ENCODE results near the gene GALM. TPM values are rescaled to one million over a fixed set of nuclear protein-coding genes. Genes with fewer than 3 reads are reported as not detected.

GALM gene
- total RNA-seq, 8 experiments from 2014 or later = 1.7 to 5.3 (median 2.4) TPM

GRCh38 chr2:38742797-38743559 lies 77.1 kb downstream of the GALM start:
- H3K4me1 ChIP-seq (replicated peaks in 1 of 2) = peaks cover 10 to 16% of the 10 kb centered on the region in 2 donors
- H3K4me3 ChIP-seq = no peak overlapping the region
- in situ Hi-C loops (cut with MboI; ENCODE audit: low pct_unique_long_range_greater_than_20kb in 2 of 9, low sequenced_read_pairs in 9 of 9, unreplicated experiment in 9 of 9) = loop anchor here in 2 of 9 experiments (25.0 kb wide), 1 partner anchor 431 kb away; no protein-coding TSS in a partner anchor
- peak; percentile 3 to 41 (median 16) for ATAC-seq (replicated peaks in 6 of 8)
- H3K27ac ChIP-seq = no peak overlapping the region
- WGBS, 10 experiments = 80 to 100% (median 97%) methylated on average over 1 to 10 of the region's 10 CpGs

- Histone ChIP-seq H3K4me3 (no peak overlapping the region), H3K4me1 (replicated peaks in 1 of 2) (peaks cover 17 to 25% of the 10 kb centered on the region in 2 donors), H3K27ac (no peak overlapping the region)
- in situ Hi-C loops (cut with MboI; ENCODE audit: low pct_unique_long_range_greater_than_20kb in 2 of 9, low sequenced_read_pairs in 9 of 9, unreplicated experiment in 9 of 9) = loop anchor here in 2 of 9 experiments (25.0 kb wide), 1 partner anchor 432 kb away; no protein-coding TSS in a partner anchor
- WGBS, 10 experiments = 20 to 100% (median 94%) methylated on average over 1 to 3 of the region's 3 CpGs
- no peak for ATAC-seq (replicated peaks in 6 of 8)
Measured at GRCh38 chr2:38743672-38744398, 77.9 kb downstream of the GALM start.

- 17 to 100% (median 58%) methylated on average over 1 to 2 of the region's 2 CpGs; no CpG with 5 or more reads in 2 of the 10 experiments for WGBS, 10 experiments
- no peak for ATAC-seq (replicated peaks in 6 of 8)
- H3K4me3 ChIP-seq = no peak overlapping the region
- H3K27ac ChIP-seq = no peak overlapping the region
- peaks cover 20 to 30% of the 10 kb centered on the region in 2 donors for H3K4me1 ChIP-seq (replicated peaks in 1 of 2)
- in situ Hi-C loops (cut with MboI; ENCODE audit: low pct_unique_long_range_greater_than_20kb in 2 of 9, low sequenced_read_pairs in 9 of 9, unreplicated experiment in 9 of 9) = loop anchor here in 2 of 9 experiments (25.0 kb wide), 1 partner anchor 432 kb away; no protein-coding TSS in a partner anchor
Measured at GRCh38 chr2:38744399-38744780, 78.5 kb downstream of the GALM start.

GRCh38 chr2:38745267-38745666 lies 79.4 kb downstream of the GALM start:
- ATAC-seq (replicated peaks in 6 of 8) = no peak
- H3K4me3 ChIP-seq = no peak overlapping the region
- no peak overlapping the region for H3K27ac ChIP-seq
- in situ Hi-C loops (cut with MboI; ENCODE audit: low pct_unique_long_range_greater_than_20kb in 2 of 9, low sequenced_read_pairs in 9 of 9, unreplicated experiment in 9 of 9) = loop anchor here in 2 of 9 experiments (25.0 kb wide), 1 partner anchor 433 kb away; no protein-coding TSS in a partner anchor
- 69 to 100% (median 92%) methylated on average over 3 to 8 of the region's 9 CpGs; no CpG with 5 or more reads in 3 of the 10 experiments for WGBS, 10 experiments
- peaks cover 24 to 31% of the 10 kb centered on the region in 2 donors for H3K4me1 ChIP-seq (replicated peaks in 1 of 2)

GRCh38 chr2:38747007-38747424 lies 81.1 kb downstream of the GALM start:
- WGBS, 10 experiments = 80 to 100% (median 93%) methylated on average over 2 to 4 of the region's 4 CpGs; no CpG with 5 or more reads in 1 of the 10 experiments
- in situ Hi-C loops (cut with MboI; ENCODE audit: low pct_unique_long_range_greater_than_20kb in 2 of 9, low sequenced_read_pairs in 9 of 9, unreplicated experiment in 9 of 9) = loop anchor here in 2 of 9 experiments (25.0 kb wide), 1 partner anchor 435 kb away; no protein-coding TSS in a partner anchor
- H3K27ac ChIP-seq = no peak overlapping the region

GRCh38 chr2:38747819-38748218 lies 81.9 kb downstream of the GALM start:
- Histone ChIP-seq H3K27ac (no peak overlapping the region), H3K4me1 (replicated peaks in 1 of 2) (peaks cover 28 to 41% of the 10 kb centered on the region in 2 donors), H3K4me3 (no peak overlapping the region)
- in situ Hi-C loops (cut with MboI; ENCODE audit: low pct_unique_long_range_greater_than_20kb in 2 of 9, low sequenced_read_pairs in 9 of 9, unreplicated experiment in 9 of 9) = loop anchor here in 2 of 9 experiments (25.0 kb wide), 1 partner anchor 436 kb away; no protein-coding TSS in a partner anchor
- ATAC-seq (replicated peaks in 6 of 8) = no peak
- 80 to 100% (median 90%) methylated on average over 4 to 5 of the region's 5 CpGs for WGBS, 10 experiments

More at GRCh38 chr2:38747007-38747424, 81.1 kb downstream of the GALM start:
- Histone ChIP-seq H3K4me3 (no peak overlapping the region), H3K4me1 (replicated peaks in 1 of 2) (peaks cover 27 to 33% of the 10 kb centered on the region in 2 donors)
- ATAC-seq (replicated peaks in 6 of 8) = no peak

GRCh38 chr2:38748391-38748790 lies 82.5 kb downstream of the GALM start:
- no peak for ATAC-seq (replicated peaks in 6 of 8)
- in situ Hi-C loops (cut with MboI; ENCODE audit: low pct_unique_long_range_greater_than_20kb in 2 of 9, low sequenced_read_pairs in 9 of 9, unreplicated experiment in 9 of 9) = loop anchor here in 2 of 9 experiments (25.0 kb wide), 1 partner anchor 436 kb away; no protein-coding TSS in a partner anchor
- Histone ChIP-seq H3K27ac (no peak overlapping the region), H3K4me3 (no peak overlapping the region), H3K4me1 (replicated peaks in 1 of 2) (peaks cover 28 to 42% of the 10 kb centered on the region in 2 donors)
- 80 to 98% (median 91%) methylated on average over 1 to 9 of the region's 9 CpGs for WGBS, 10 experiments

GRCh38 chr2:38748943-38749804 lies 83.3 kb downstream of the GALM start:
- H3K4me1 ChIP-seq (replicated peaks in 1 of 2) = peaks cover 28 to 42% of the 10 kb centered on the region in 2 donors
- WGBS, 10 experiments = 50 to 82% (median 66%) methylated on average over 9 to 24 of the region's 26 CpGs
- ATAC-seq (replicated peaks in 6 of 8) = no peak
- H3K4me3 ChIP-seq = peak overlapping the region; percentile 79 to 96 (median 93)
- no peak overlapping the region for H3K27ac ChIP-seq
- in situ Hi-C loops (cut with MboI; ENCODE audit: low pct_unique_long_range_greater_than_20kb in 2 of 9, low sequenced_read_pairs in 9 of 9, unreplicated experiment in 9 of 9) = loop anchor here in 2 of 9 experiments (25.0 kb wide), 1 partner anchor 437 kb away; no protein-coding TSS in a partner anchor

GRCh38 chr2:38750011-38750890 lies 84.3 kb downstream of the GALM start:
- Histone ChIP-seq H3K4me1 (replicated peaks in 1 of 2) (peaks cover 28 to 39% of the 10 kb centered on the region in 2 donors), H3K27ac (peak overlapping the region; percentile 92 to 93), H3K4me3 (peak overlapping the region; percentile 79 to 96 (median 93))
- peak; percentile 11 to 35 (median 24) for ATAC-seq (replicated peaks in 6 of 8)
- in situ Hi-C loops (cut with MboI; ENCODE audit: low pct_unique_long_range_greater_than_20kb in 2 of 9, low sequenced_read_pairs in 9 of 9, unreplicated experiment in 9 of 9) = no loop called here
- 0 to 3% (median 0%) methylated on average over 1 to 21 of the region's 59 CpGs for WGBS, 10 experiments

GRCh38 chr2:38750891-38751595 lies 85.1 kb downstream of the GALM start, which contains the start of gene SRSF7:
Gene SRSF7 (minus strand): TSS chr2:38751361. CDS start chr2:38751256, 105 bp downstream.
- peaks cover 28 to 39% of the 10 kb centered on the region in 2 donors for H3K4me1 ChIP-seq (replicated peaks in 1 of 2)
- peak within 1 kb of the TSS; percentile 79 to 96 (median 93) for H3K4me3 ChIP-seq
- ATAC-seq (replicated peaks in 6 of 8) = peak; percentile 84 to 92 (median 88)
- WGBS, 10 experiments = 0 to 1% (median 0%) methylated on average over 8 to 44 of the region's 68 CpGs; no CpG with 5 or more reads in 5 of the 10 experiments
- in situ Hi-C loops (cut with MboI; ENCODE audit: low pct_unique_long_range_greater_than_20kb in 2 of 9, low sequenced_read_pairs in 9 of 9, unreplicated experiment in 9 of 9) = no loop called here
- peak within 1 kb of the TSS; percentile 92 to 93 for H3K27ac ChIP-seq

Data from motor neuron (in vitro differentiated cells).